Measurements from ENCODE around the gene TMEM184B.

TMEM184B gene

GRCh38 chr22:38308791-38309498 lies 36.1 kb upstream of the TMEM184B start:
- DNase-seq (ENCODE audit: low read depth) = no peak

GRCh38 chr22:38305471-38306448 lies 33.0 kb upstream of the TMEM184B start:
- DNase-seq (ENCODE audit: low read depth) = no peak

GRCh38 chr22:38304526-38304925 lies 31.7 kb upstream of the TMEM184B start:
- DNase-seq (ENCODE audit: low read depth) = no peak

- DNase-seq (ENCODE audit: low read depth) = no peak
Observed at GRCh38 chr22:38303974-38304373, 31.2 kb upstream of the TMEM184B start.

- no peak for DNase-seq (ENCODE audit: low read depth)
Observed at GRCh38 chr22:38302906-38303305, 30.1 kb upstream of the TMEM184B start.

GRCh38 chr22:38300946-38301345 lies 28.1 kb upstream of the TMEM184B start:
- no peak for DNase-seq (ENCODE audit: low read depth)

- no peak for DNase-seq (ENCODE audit: low read depth)
Observed at GRCh38 chr22:38300197-38300945, 27.6 kb upstream of the TMEM184B start.

GRCh38 chr22:38299770-38300102 lies 26.9 kb upstream of the TMEM184B start:
- DNase-seq (ENCODE audit: low read depth) = no peak

- DNase-seq (ENCODE audit: low read depth) = peak; percentile 99
Observed at GRCh38 chr22:38298312-38299005, 25.6 kb upstream of the TMEM184B start.

GRCh38 chr22:38296372-38296771 lies 23.6 kb upstream of the TMEM184B start:
- DNase-seq (ENCODE audit: low read depth) = no peak

GRCh38 chr22:38295863-38296262 lies 23.1 kb upstream of the TMEM184B start:
- no peak for DNase-seq (ENCODE audit: low read depth)

- DNase-seq (ENCODE audit: low read depth) = no peak
Observed at GRCh38 chr22:38295339-38295738, 22.5 kb upstream of the TMEM184B start.

GRCh38 chr22:38294193-38294592 lies 21.4 kb upstream of the TMEM184B start:
- no peak for DNase-seq (ENCODE audit: low read depth)

- DNase-seq (ENCODE audit: low read depth) = no peak
Observed at GRCh38 chr22:38292694-38293093, 19.9 kb upstream of the TMEM184B start.

GRCh38 chr22:38291201-38291777 lies 18.5 kb upstream of the TMEM184B start:
- DNase-seq (ENCODE audit: low read depth) = no peak

GRCh38 chr22:38290347-38290746 lies 17.5 kb upstream of the TMEM184B start:
- no peak for DNase-seq (ENCODE audit: low read depth)

GRCh38 chr22:38289583-38290082 lies 16.8 kb upstream of the TMEM184B start:
- no peak for DNase-seq (ENCODE audit: low read depth)

- DNase-seq (ENCODE audit: low read depth) = no peak
Observed at GRCh38 chr22:38286915-38287669, 14.3 kb upstream of the TMEM184B start.

GRCh38 chr22:38285018-38285417 lies 12.2 kb upstream of the TMEM184B start:
- DNase-seq (ENCODE audit: low read depth) = no peak

GRCh38 chr22:38284042-38284402 lies 11.2 kb upstream of the TMEM184B start:
- peak; percentile 79 for DNase-seq (ENCODE audit: low read depth)

GRCh38 chr22:38282397-38282796 lies 9.6 kb upstream of the TMEM184B start:
- no peak for DNase-seq (ENCODE audit: low read depth)
